Kidney (tissue), 14 donors: ENCODE measurements around the gene TNFRSF18. TPM values are rescaled to one million over a fixed set of nuclear protein-coding genes. Genes with fewer than 3 reads are reported as not detected.

ENCODE experiments used
- DNase-seq, 5 donors: peaks; one replicate each; pipeline ENCODE4 v3.0.0-alpha.2; 2013 to 2020
- FAIRE-seq: peaks from 2 replicates; lab custom pipeline; 2012; peaks lifted over from hg19 to GRCh38; lab: Jason Lieb, UNC
- H3K27ac ChIP-seq, 2 donors: one replicate each; pipeline ENCODE4 v1.7.0; 2013; ENCODE audit warnings: low read depth in 2 of 2, low read length in 2 of 2, inconsistent platforms in 1 of 2
- H3K27me3 ChIP-seq: one replicate; pipeline ENCODE4 v1.7.1; 2013; ENCODE audit warnings: low read length, inconsistent platforms; ENCODE audit not compliant: control insufficient read depth, insufficient read depth
- H3K36me3 ChIP-seq, 3 donors: one replicate each; pipeline versions ENCODE4 v1.7.0 to v1.7.1; 2013; ENCODE audit warnings: low read length in 3 of 3, control low read depth in 1 of 3, inconsistent platforms in 1 of 3; ENCODE audit not compliant: insufficient read depth in 3 of 3, control insufficient read depth in 2 of 3
- H3K4me1 ChIP-seq, 3 donors: one replicate each; pipeline versions ENCODE4 v1.7.0 to v1.7.1; 2013; ENCODE audit warnings: low read length in 3 of 3, inconsistent platforms in 1 of 3, low read depth in 1 of 3; ENCODE audit not compliant: control insufficient read depth in 2 of 3, insufficient read depth in 2 of 3
- H3K4me3 ChIP-seq, 3 donors: one replicate each; pipeline versions ENCODE4 v1.7.0 to v1.8.1; 2013; ENCODE audit warnings: low read length in 3 of 3, control low read depth in 1 of 3, inconsistent platforms in 1 of 3
- H3K9ac ChIP-seq, 3 donors: one replicate each; pipeline versions ENCODE4 v1.7.0 to v1.7.1; 2013; ENCODE audit warnings: low read length in 3 of 3, control low read depth in 1 of 3, inconsistent platforms in 1 of 3
- H3K9me3 ChIP-seq, 3 donors: one replicate each; pipeline versions ENCODE4 v1.7.0 to v1.7.1; 2013; ENCODE audit warnings: low read length in 3 of 3, control low read depth in 1 of 3, inconsistent platforms in 1 of 3; ENCODE audit not compliant: control insufficient read depth in 2 of 3, insufficient read depth in 1 of 3
- intact Hi-C: fragments of 100-400 bp; cut with DNase I; formaldehyde crosslinking; loops from one replicate; pipeline ENCODE4 v1.11.1; 2022
- polyA plus RNA-seq: library from polyadenylated mRNA; stranded (reverse); fragments of 350-450 nt; fragmentation: Illumina TruSeq; extraction: RNeasy Lipid Tissue Mini Kit (QIAGEN cat#74804); gene quantifications from one replicate; pipeline ENCODE4 v1.2.3, GENCODE V29; 2014; ENCODE audit warnings: low read depth, low replicate concordance; ENCODE audit not compliant: insufficient read depth
- total RNA-seq: library from RNA; stranded (reverse); fragmentation: NEBNext Ultra II Directional; extraction: Animal tissue kit (Norgen Biotek cat#: 25700); gene quantifications from one replicate; pipeline ENCODE4 v1.2.1, GENCODE V29; 2021
- TF ChIP-seq, protein P1 (sequence below): IDR thresholded peaks from 3 replicates; pipeline ENCODE4 v1.5.1; 2012; ENCODE audit warnings: mild to moderate bottlenecking, moderate library complexity, borderline replicate concordance; ENCODE audit not compliant: insufficient read depth; ENCODE audit errors: extremely low read depth
- donor health status: control.
- donor health status: control.
- donor health status: control.
- donor health status: control.
- donor health status: control.
- donor health status: DM: yes; HTN: yes; CAD: no.
- donor health status: Normal renal cell carcinoma (clear cell type).

TNFRSF18 gene
- total and polyA plus RNA-seq, 2 donors from 2014 or later: 8.1 TPM; not detected in 1

GRCh38 chr1:1218524-1219200 is 12.3 kb upstream of the TNFRSF18 start:
- Histone ChIP-seq H3K27ac (no peak overlapping the region), H3K36me3 (peaks cover 4 to 20% (median 14%) of the 10 kb centered on the region in 3 donors), H3K9ac (no peak overlapping the region), H3K9me3 (no peaks in the 10 kb centered on the region), H3K4me3 (no peak overlapping the region), H3K27me3 (no peaks in the 10 kb centered on the region), H3K4me1 (peaks cover 0 to 2% (median 0%) of the 10 kb centered on the region in 3 donors)
- TF ChIP-seq, protein P1, sequence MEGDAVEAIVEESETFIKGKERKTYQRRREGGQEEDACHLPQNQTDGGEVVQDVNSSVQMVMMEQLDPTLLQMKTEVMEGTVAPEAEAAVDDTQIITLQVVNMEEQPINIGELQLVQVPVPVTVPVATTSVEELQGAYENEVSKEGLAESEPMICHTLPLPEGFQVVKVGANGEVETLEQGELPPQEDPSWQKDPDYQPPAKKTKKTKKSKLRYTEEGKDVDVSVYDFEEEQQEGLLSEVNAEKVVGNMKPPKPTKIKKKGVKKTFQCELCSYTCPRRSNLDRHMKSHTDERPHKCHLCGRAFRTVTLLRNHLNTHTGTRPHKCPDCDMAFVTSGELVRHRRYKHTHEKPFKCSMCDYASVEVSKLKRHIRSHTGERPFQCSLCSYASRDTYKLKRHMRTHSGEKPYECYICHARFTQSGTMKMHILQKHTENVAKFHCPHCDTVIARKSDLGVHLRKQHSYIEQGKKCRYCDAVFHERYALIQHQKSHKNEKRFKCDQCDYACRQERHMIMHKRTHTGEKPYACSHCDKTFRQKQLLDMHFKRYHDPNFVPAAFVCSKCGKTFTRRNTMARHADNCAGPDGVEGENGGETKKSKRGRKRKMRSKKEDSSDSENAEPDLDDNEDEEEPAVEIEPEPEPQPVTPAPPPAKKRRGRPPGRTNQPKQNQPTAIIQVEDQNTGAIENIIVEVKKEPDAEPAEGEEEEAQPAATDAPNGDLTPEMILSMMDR: no peak
- DNase-seq (no peak), FAIRE-seq (no peak)
- intact Hi-C loops: no loop called here

GRCh38 chr1:1217621-1218523 is 11.5 kb upstream of the TNFRSF18 start:
- Histone ChIP-seq H3K9ac (no peak overlapping the region), H3K36me3 (peaks cover 3 to 16% (median 10%) of the 10 kb centered on the region in 3 donors), H3K27me3 (no peaks in the 10 kb centered on the region), H3K27ac (no peak overlapping the region), H3K4me3 (no peak overlapping the region), H3K4me1 (peaks cover 0 to 4% (median 0%) of the 10 kb centered on the region in 3 donors), H3K9me3 (no peaks in the 10 kb centered on the region)
- TF ChIP-seq, protein P1: no peak
- DNase-seq (no peak), FAIRE-seq (no peak)
- intact Hi-C loops: no loop called here

DNA sequence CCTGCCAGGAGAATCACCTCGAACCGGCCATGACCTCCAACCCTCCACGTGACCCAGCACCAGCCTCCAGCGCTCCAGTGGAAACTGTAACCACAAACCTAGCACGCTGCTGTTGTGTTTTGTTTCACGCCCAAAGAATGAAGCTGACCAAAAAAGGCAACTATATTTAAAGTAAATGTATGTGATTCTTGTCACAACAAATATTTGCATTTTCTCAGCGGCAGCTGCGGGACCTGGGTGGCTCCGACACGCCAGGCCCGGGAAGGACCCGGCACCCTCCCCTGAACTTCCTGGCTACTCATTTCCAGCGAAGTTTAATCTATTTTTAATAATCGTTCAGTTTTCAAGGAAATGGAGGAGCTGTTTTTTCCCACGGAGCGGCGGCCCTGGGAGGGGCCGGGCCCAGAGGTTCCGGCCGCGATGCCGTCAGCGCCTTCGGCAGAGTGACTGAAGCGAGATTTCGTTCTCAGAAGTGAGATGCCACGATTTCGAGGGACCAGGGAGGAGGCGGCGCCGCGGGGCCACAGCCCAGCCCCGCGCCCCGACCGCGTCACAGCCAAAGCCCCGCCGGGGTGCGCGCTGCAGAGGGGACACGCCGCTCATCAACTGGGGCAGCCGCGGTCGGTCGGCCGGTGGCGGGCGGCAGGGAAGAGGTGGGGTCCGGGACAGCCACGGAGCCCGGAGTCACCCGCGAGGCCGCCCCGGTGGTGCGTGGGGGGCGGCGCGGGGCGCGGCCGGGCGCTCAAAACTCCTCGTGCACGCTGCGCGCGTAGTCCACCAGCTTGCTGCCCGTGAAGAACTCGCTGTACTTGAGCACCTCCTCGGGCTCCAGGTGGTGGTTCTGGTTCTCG is 10.6 kb upstream of the TNFRSF18 start:
- Histone ChIP-seq H3K4me3 (no peak overlapping the region), H3K4me1 (peaks cover 0 to 4% (median 0%) of the 10 kb centered on the region in 3 donors), H3K27ac (no peak overlapping the region), H3K9ac (no peak overlapping the region), H3K27me3 (no peaks in the 10 kb centered on the region), H3K9me3 (no peaks in the 10 kb centered on the region), H3K36me3 (peaks cover 0 to 11% (median 6%) of the 10 kb centered on the region in 3 donors)
- intact Hi-C loops: no loop called here
- TF ChIP-seq, protein P1: no peak
- FAIRE-seq (no peak), DNase-seq (no peak)
